H1 (cell line): ENCODE measurements around the gene CADM2. TPM values are rescaled to one million over a fixed set of nuclear protein-coding genes. Genes with fewer than 3 reads are reported as not detected.

ENCODE experiments used
- CTCF ChIA-PET: fragments of 300-600 bp; sonication (Branson Sonifier 250); formaldehyde crosslinking; loops from one replicate; lab custom pipeline; 2021; ENCODE audit not compliant: partially characterized antibody; lab: Charles Lee
- POLR2A ChIA-PET: fragments of 300-600 bp; sonication (Branson Sonifier 250); formaldehyde crosslinking; loops from one replicate; lab custom pipeline; 2021; ENCODE audit warnings: inconsistent platforms; ENCODE audit not compliant: partially characterized antibody; lab: Charles Lee
- DNase-seq, 2 experiments: peaks; one replicate each; pipeline versions ENCODE4 v3.0.0 to v3.0.0-alpha.2; 2010 to 2022; ENCODE audit warnings: low spot score in 2 of 2, low read depth in 1 of 2, mixed read lengths in 1 of 2
- FAIRE-seq: peaks from 2 replicates; lab custom pipeline; 2011; peaks lifted over from hg19 to GRCh38; lab: Jason Lieb, UNC
- H2AFZ ChIP-seq: 2 replicates; pipeline ENCODE4 v1.8.1; 2012; ENCODE audit warnings: low read length, inconsistent platforms
- H2AK5ac ChIP-seq: 2 replicates; pipeline ENCODE4 v1.6.1; 2013; ENCODE audit warnings: low read depth, low read length
- H2BK120ac ChIP-seq: replicated peaks from 2 replicates; pipeline ENCODE3; 2013; ENCODE audit warnings: low read depth, low read length, inconsistent platforms
- H2BK12ac ChIP-seq: 2 replicates; pipeline ENCODE4 v1.6.1; 2013; ENCODE audit warnings: low read depth, low read length
- H2BK15ac ChIP-seq: 2 replicates; pipeline ENCODE4 v1.6.1; 2013; ENCODE audit warnings: low read length
- H2BK20ac ChIP-seq: 2 replicates; pipeline ENCODE4 v1.6.1; 2013; ENCODE audit warnings: low read length
- H2BK5ac ChIP-seq: 2 replicates; pipeline ENCODE4 v1.6.1; 2013; ENCODE audit warnings: low read depth, low read length
- H3K14ac ChIP-seq: 2 replicates; pipeline ENCODE4 v1.6.1; 2013; ENCODE audit warnings: inconsistent platforms; ENCODE audit not compliant: insufficient read length
- H3K18ac ChIP-seq: 2 replicates; pipeline ENCODE4 v1.6.1; 2013; ENCODE audit warnings: low read length; ENCODE audit errors: extremely low read depth
- H3K23ac ChIP-seq: 2 replicates; pipeline ENCODE4 v1.6.1; 2013; ENCODE audit warnings: inconsistent platforms; ENCODE audit not compliant: insufficient read length
- H3K23me2 ChIP-seq: 2 replicates; pipeline ENCODE4 v1.6.1; 2013; ENCODE audit warnings: low read depth, low read length
- H3K27ac ChIP-seq: 2 replicates; pipeline ENCODE4 v1.6.1; 2011; ENCODE audit warnings: low read depth, low read length, inconsistent platforms
- H3K27me3 ChIP-seq, 4 experiments: replicated peaks in 1 of 4; 1 replicate in 1 of 4; 2 replicates in 3 of 4; pipeline versions ENCODE4 v1.6.1 to v1.8.1; 2011 to 2013; ENCODE audit warnings: low read length in 3 of 4, mild to moderate bottlenecking in 3 of 4, inconsistent platforms in 2 of 4, mixed read lengths in 2 of 4, moderate library complexity in 1 of 4; ENCODE audit not compliant: control insufficient read depth in 3 of 4, insufficient read depth in 3 of 4; ENCODE audit errors: extremely low read depth in 1 of 4
- H3K36me3 ChIP-seq, 4 experiments: 2 replicates each; pipeline versions ENCODE4 v1.6.1 to v1.8.1; 2011 to 2013; ENCODE audit warnings: mild to moderate bottlenecking in 4 of 4, low read length in 3 of 4, moderate library complexity in 2 of 4, control low read depth in 1 of 4, inconsistent platforms in 1 of 4; ENCODE audit not compliant: insufficient read depth in 4 of 4, control insufficient read depth in 2 of 4
- H3K4ac ChIP-seq: replicated peaks from 2 replicates; pipeline ENCODE3; 2013; ENCODE audit warnings: low read length, low read depth, mixed read lengths, inconsistent platforms; ENCODE audit not compliant: insufficient read length
- H3K4me1 ChIP-seq, 4 experiments: replicated peaks in 1 of 4; 1 replicate in 1 of 4; 2 replicates in 3 of 4; pipeline versions ENCODE4 v1.6.1 to v1.8.1; 2011 to 2013; ENCODE audit warnings: low read length in 3 of 4, inconsistent platforms in 2 of 4, mixed read lengths in 1 of 4; ENCODE audit not compliant: insufficient read depth in 4 of 4, control insufficient read depth in 3 of 4
- H3K4me2 ChIP-seq, 2 experiments: 2 replicates each; pipeline versions ENCODE4 v1.6.1 to v1.8.1; 2011 to 2013; ENCODE audit warnings: low read depth in 2 of 2, low read length in 2 of 2, control low read depth in 1 of 2, inconsistent platforms in 1 of 2, mild to moderate bottlenecking in 1 of 2; ENCODE audit not compliant: insufficient read depth in 1 of 2
- H3K4me3 ChIP-seq, 4 experiments: fragments of 200-600, 300-600 bp in 1 of 4; sonication (generic), shearing (Covaris generic), sonication (Bioruptor Twin) in 1 of 4; 2 replicates each; pipeline versions ENCODE4 v1.5.1 to v1.8.1; 2011 to 2016; ENCODE audit warnings: low read length in 4 of 4, low read depth in 3 of 4, control low read depth in 2 of 4, inconsistent platforms in 2 of 4, mild to moderate bottlenecking in 2 of 4, mixed read lengths in 1 of 4, moderate library complexity in 1 of 4; ENCODE audit not compliant: insufficient read depth in 2 of 4; ENCODE audit errors: extremely low read depth in 1 of 4
- H3K56ac ChIP-seq: replicated peaks from 2 replicates; pipeline ENCODE3; 2013; ENCODE audit warnings: low read depth, mild to moderate bottlenecking, mixed read lengths, low read length, inconsistent platforms; ENCODE audit not compliant: insufficient read length
- H3K79me1 ChIP-seq: 2 replicates; pipeline ENCODE4 v1.6.1; 2013; ENCODE audit warnings: low read depth, low read length, control low read depth
- H3K79me2 ChIP-seq, 2 experiments: 2 replicates each; pipeline versions ENCODE4 v1.6.1 to v1.8.1; 2012 to 2013; ENCODE audit warnings: low read length in 2 of 2, mild to moderate bottlenecking in 2 of 2, inconsistent platforms in 1 of 2; ENCODE audit not compliant: insufficient read depth in 2 of 2, control insufficient read depth in 1 of 2
- H3K9ac ChIP-seq, 4 experiments: replicated peaks in 1 of 4; 1 replicate in 1 of 4; 2 replicates in 3 of 4; pipeline versions ENCODE4 v1.6.1 to v1.8.1; 2011 to 2013; ENCODE audit warnings: low read depth in 3 of 4, low read length in 3 of 4, control low read depth in 2 of 4, mild to moderate bottlenecking in 2 of 4, moderate library complexity in 2 of 4, inconsistent platforms in 1 of 4; ENCODE audit errors: extremely low read depth in 1 of 4
- H3K9me3 ChIP-seq, 2 experiments: 2 replicates each; pipeline versions ENCODE4 v1.6.1 to v1.8.1; 2012 to 2013; ENCODE audit warnings: mild to moderate bottlenecking in 2 of 2, moderate library complexity in 2 of 2, control low read depth in 1 of 2, inconsistent platforms in 1 of 2, low read depth in 1 of 2, low read length in 1 of 2, mixed read lengths in 1 of 2; ENCODE audit not compliant: insufficient read depth in 2 of 2
- H4K20me1 ChIP-seq, 2 experiments: replicated peaks in 1 of 2; 2 replicates each; pipeline versions ENCODE3 to v1.8.1; 2011 to 2013; ENCODE audit warnings: inconsistent platforms in 2 of 2, low read length in 2 of 2, mild to moderate bottlenecking in 1 of 2; ENCODE audit not compliant: insufficient read depth in 2 of 2, control insufficient read depth in 1 of 2
- H4K5ac ChIP-seq: 2 replicates; pipeline ENCODE4 v1.6.1; 2013; ENCODE audit warnings: low read length, low read depth, mixed read lengths, inconsistent platforms; ENCODE audit not compliant: insufficient read length
- H4K8ac ChIP-seq: 2 replicates; pipeline ENCODE4 v1.8.0; 2013; ENCODE audit warnings: mild to moderate bottlenecking, moderate library complexity, low read length, inconsistent platforms; ENCODE audit not compliant: insufficient read depth; ENCODE audit errors: extremely low read depth
- H4K91ac ChIP-seq: replicated peaks from 2 replicates; pipeline ENCODE3; 2013; ENCODE audit warnings: low read length, mixed read lengths, inconsistent platforms; ENCODE audit not compliant: insufficient read length
- ATF2 ChIP-seq: IDR thresholded peaks from 2 replicates; pipeline ENCODE4 v1.6.1; 2012; ENCODE audit warnings: low read length, inconsistent platforms
- BACH1 ChIP-seq: IDR thresholded peaks from 2 replicates; pipeline ENCODE4 v1.6.1; 2012; ENCODE audit warnings: low read length, improper control_type of control experiment
- BCL11A ChIP-seq, 2 experiments: IDR thresholded peaks; one replicate each; pipeline ENCODE4 v1.6.1; 2011; ENCODE audit warnings: low read depth in 2 of 2, low read length in 2 of 2, mild to moderate bottlenecking in 2 of 2
- CBX5 ChIP-seq: fragments of 300-800, 300-1000 bp; sonication (generic); IDR thresholded peaks from 2 replicates; pipeline ENCODE4 v1.7.1; 2016; ENCODE audit warnings: antibody characterized with exemption, low read length, low read depth
- CHD1 ChIP-seq: IDR thresholded peaks from 2 replicates; pipeline ENCODE4 v1.6.1; 2012; ENCODE audit warnings: low read depth, low read length, improper control_type of control experiment
- GABPA ChIP-seq: IDR thresholded peaks from 2 replicates; pipeline ENCODE4 v1.6.1; 2011; ENCODE audit warnings: mild to moderate bottlenecking, low read length, moderate library complexity, borderline replicate concordance; ENCODE audit not compliant: insufficient read depth
- HDAC2 ChIP-seq, 2 experiments: fragments of 300-600 bp in 1 of 2; sonication (generic) in 1 of 2; IDR thresholded peaks; 2 replicates each; pipeline ENCODE4 v1.6.1; 2011 to 2012; ENCODE audit warnings: low read depth in 2 of 2, low read length in 2 of 2, mild to moderate bottlenecking in 2 of 2, moderate library complexity in 2 of 2, borderline replicate concordance in 1 of 2, inconsistent platforms in 1 of 2
- PHF8 ChIP-seq: fragments of 200-600 bp; sonication (generic); conservative IDR thresholded peaks from 2 replicates; pipeline ENCODE4 v1.7.1; 2012; ENCODE audit warnings: low read depth, mild to moderate bottlenecking, inconsistent platforms, low read length, moderate library complexity
- RFX5 ChIP-seq: IDR thresholded peaks from 2 replicates; pipeline ENCODE4 v1.6.1; 2011; ENCODE audit warnings: low read depth, low read length, improper control_type of control experiment, borderline replicate concordance
- SIN3A ChIP-seq, 2 experiments: IDR thresholded peaks in 1 of 2; conservative IDR thresholded peaks in 1 of 2; 2 replicates each; pipeline ENCODE4 v1.6.1; 2011 to 2012; ENCODE audit warnings: low read length in 2 of 2, improper control_type of control experiment in 1 of 2, low read depth in 1 of 2, mild to moderate bottlenecking in 1 of 2
- SUZ12 ChIP-seq: fragments of 200-600 bp; sonication (generic); IDR thresholded peaks from 2 replicates; pipeline ENCODE4 v1.6.1; 2012; ENCODE audit warnings: mild to moderate bottlenecking, inconsistent platforms, low read length, moderate library complexity, mixed read lengths
- TAF7 ChIP-seq: optimal IDR thresholded peaks from 2 replicates; pipeline ENCODE3; 2011; ENCODE audit warnings: low read depth, mild to moderate bottlenecking, inconsistent platforms, low read length, moderate library complexity, borderline replicate concordance
- WGBS, 2 experiments: shearing (Covaris generic) in 1 of 2; methylation state at CpG; one replicate each; pipeline versions ENCODE4 v1.1.6 to v1.1.7; 2013 to 2015; ENCODE audit warnings: low lambda C conversion rate in 2 of 2, mixed read lengths in 2 of 2, inconsistent platforms in 1 of 2, low coverage in 1 of 2, missing lambda C conversion rate in 1 of 2; ENCODE audit not compliant: insufficient replicate concordance in 2 of 2, insufficient coverage in 1 of 2, insufficient read length in 1 of 2; ENCODE audit errors: extremely low coverage in 1 of 2, missing lambda C conversion rate in 1 of 2; 5-methylcytosine and 5-hydroxymethylcytosine counted together
- polyA plus RNA-seq, 7 experiments: library from polyadenylated mRNA; depleted of rRNA in 3 of 7; stranded (reverse) in 5 of 7; unstranded in 2 of 7; fragments of >200 nt in 5 of 7; fragments of 200-250 nt in 2 of 7; gene quantifications; 1 replicate in 5 of 7; 2 replicates in 1 of 7; 4 replicates in 1 of 7; pipeline versions ENCODE4 v1.2.1 to v1.2.3, GENCODE V29; 2011 to 2013; ENCODE audit warnings: missing spikeins in 2 of 7, mixed read lengths in 2 of 7
- total RNA-seq: library from RNA; stranded (reverse); fragmentation: NEBNext Ultra II Directional; extraction: Animal tissue kit (Norgen Biotek cat#: 25700); gene quantifications from 2 replicates; pipeline ENCODE4 v1.2.1, GENCODE V29; 2021

CADM2 gene
- total and polyA plus RNA-seq, 2 of the 8 experiments (the other 6 are each of a cell fraction or from before 2014, with no cell fraction given) = 14.9 to 20.9 TPM

GRCh38 chr3:85041001-85041400 is 82.2 kb downstream of the CADM2 start:
- DNase-seq = no peak
- ChIA-PET POLR2A (no interaction called here), CTCF (no interaction called here)
- H3K4me2 ChIP-seq = no peak overlapping the region
- H2BK12ac ChIP-seq = no peak overlapping the region
- no peaks in the 10 kb centered on the region for H3K36me3 ChIP-seq
- WGBS, 2 experiments = 87% methylated on average over 4 of the region's 4 CpGs; no CpG with 5 or more reads in 1 of the 2 experiments
- H3K4me3 ChIP-seq = no peak overlapping the region
- peaks cover 0 to 7% (median 2%) of the 10 kb centered on the region in 4 experiments; a peak in 1 of 7 replicates for H3K4me1 ChIP-seq
- no peak overlapping the region for H3K56ac ChIP-seq
- H2BK5ac ChIP-seq = no peak overlapping the region
- H2BK15ac ChIP-seq = no peak overlapping the region
- no peak overlapping the region for H2AK5ac ChIP-seq
- TF ChIP-seq BCL11A (IDR thresholded peaks at IDR 0.05; ENCODE audit: low read depth in 2 of 2, low read length in 2 of 2) = no peak
- no peak for TF ChIP-seq ATF2
- TF ChIP-seq PHF8 = no peak
- no peak for TF ChIP-seq RFX5
- no peak for TF ChIP-seq BACH1
- no peak for TF ChIP-seq SIN3A (conservative IDR thresholded peaks at IDR 0.05 in 1 of 2, IDR thresholded peaks at IDR 0.05 in 1 of 2; ENCODE audit: low read depth in 1 of 2, low read length in 2 of 2)
- no peak for TF ChIP-seq SUZ12
- no peak for TF ChIP-seq CBX5
- TF ChIP-seq HDAC2 (IDR thresholded peaks at IDR 0.05; ENCODE audit: borderline replicate concordance in 1 of 2, low read depth in 2 of 2, low read length in 2 of 2) = no peak
- no peak for TF ChIP-seq GABPA
- TF ChIP-seq TAF7 = no peak
- TF ChIP-seq CHD1 = no peak
- TF ChIP-seq, all 59 proteins: peak for 0
- no peak overlapping the region for H2BK120ac ChIP-seq
- H3K9ac ChIP-seq = no peak overlapping the region
- H3K14ac ChIP-seq = no peak overlapping the region
- no peaks in the 10 kb centered on the region for H3K27me3 ChIP-seq
- H2AFZ ChIP-seq = no peak overlapping the region
- FAIRE-seq = no peak
- H3K18ac ChIP-seq = no peak overlapping the region
- no peaks in the 10 kb centered on the region for H3K79me1 ChIP-seq
- no peak overlapping the region for H2BK20ac ChIP-seq
- 0 out of 4 replicates have a peak, but pooled peaks cover 0 to 2% of the 10 kb centered on the region in 2 experiments for H3K79me2 ChIP-seq
- H3K27ac ChIP-seq = no peak overlapping the region
- no peak overlapping the region for H4K91ac ChIP-seq
- H3K9me3 ChIP-seq = no peaks in the 10 kb centered on the region
- no peak overlapping the region for H4K8ac ChIP-seq
- H4K5ac ChIP-seq = no peak overlapping the region
- no peak overlapping the region for H3K23ac ChIP-seq
- H3K23me2 ChIP-seq = no peaks in the 10 kb centered on the region
- no peaks in the 10 kb centered on the region for H4K20me1 ChIP-seq
- H3K4ac ChIP-seq = no peak overlapping the region
